HUES48 (cell line): ENCODE results near the gene STK39.

Source experiments
- H3K27ac ChIP-seq: one replicate; pipeline ENCODE4 v1.7.0; 2013; ENCODE audit warnings: low read depth, low read length, inconsistent platforms
- H3K27me3 ChIP-seq: 2 replicates; pipeline ENCODE4 v1.6.1; 2013; ENCODE audit warnings: mild to moderate bottlenecking, low read length; ENCODE audit not compliant: control insufficient read depth, insufficient read depth
- H3K36me3 ChIP-seq: 2 replicates; pipeline ENCODE4 v1.6.1; 2013; ENCODE audit warnings: low read length; ENCODE audit not compliant: control insufficient read depth, insufficient read depth
- H3K4me1 ChIP-seq: 2 replicates; pipeline ENCODE4 v1.6.1; 2013; ENCODE audit warnings: mild to moderate bottlenecking, low read length; ENCODE audit not compliant: control insufficient read depth, insufficient read depth
- H3K4me3 ChIP-seq: 2 replicates; pipeline ENCODE4 v1.5.1; 2013; ENCODE audit warnings: mild to moderate bottlenecking, low read depth, low read length
- H3K9ac ChIP-seq: 2 replicates; pipeline ENCODE4 v1.6.1; 2013; ENCODE audit warnings: mild to moderate bottlenecking, low read depth, low read length, moderate library complexity
- H3K9me3 ChIP-seq: 2 replicates; pipeline ENCODE4 v1.6.1; 2013; ENCODE audit warnings: low read length; ENCODE audit not compliant: control insufficient read depth, insufficient read depth

STK39 gene

DNA sequence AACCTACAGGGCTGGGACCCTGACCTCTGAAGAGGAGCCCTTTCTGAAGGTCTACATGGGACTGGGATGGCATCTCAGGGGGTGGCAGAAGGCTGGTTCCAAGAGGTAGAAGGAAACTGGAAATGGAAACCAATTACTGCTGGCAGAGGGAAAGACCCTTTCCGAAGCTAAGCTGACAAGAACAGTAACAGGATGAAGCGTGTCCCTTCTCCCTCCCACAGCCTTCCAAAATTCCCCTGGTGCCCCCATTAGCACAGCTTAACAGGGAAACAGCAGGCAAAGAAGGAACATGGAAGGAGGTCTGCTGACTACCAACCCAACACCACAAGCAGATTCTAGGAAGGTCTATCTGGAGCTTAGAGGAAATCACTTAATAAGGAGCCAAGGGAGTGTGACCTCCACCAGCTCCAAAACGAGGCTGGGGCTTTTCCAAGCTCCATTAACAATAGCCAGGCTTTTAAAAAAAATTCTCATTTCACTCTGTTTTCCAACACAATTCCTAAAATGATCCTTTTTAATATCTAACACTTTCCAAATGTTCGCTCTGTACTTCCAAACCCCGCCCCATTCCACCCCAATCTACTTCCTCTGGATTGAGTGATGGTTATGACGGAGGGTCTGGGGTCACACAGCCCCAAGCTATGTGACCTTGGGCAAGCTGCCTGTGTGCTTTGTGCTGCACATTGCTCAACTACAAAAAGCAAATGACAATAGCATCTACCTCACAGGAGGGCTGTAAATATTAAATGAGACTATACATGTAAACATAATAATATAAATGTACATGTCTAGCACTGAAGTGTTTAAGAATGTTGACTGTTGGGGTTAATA, 55.2 kb downstream of the STK39 start:
- Histone ChIP-seq H3K4me1 (peaks cover 42% of the 10 kb centered on the region), H3K4me3 (no peak overlapping the region), H3K9ac (no peak overlapping the region), H3K27me3 (no peaks in the 10 kb centered on the region), H3K9me3 (no peaks in the 10 kb centered on the region), H3K27ac (no peak overlapping the region), H3K36me3 (no peaks in the 10 kb centered on the region)

DNA sequence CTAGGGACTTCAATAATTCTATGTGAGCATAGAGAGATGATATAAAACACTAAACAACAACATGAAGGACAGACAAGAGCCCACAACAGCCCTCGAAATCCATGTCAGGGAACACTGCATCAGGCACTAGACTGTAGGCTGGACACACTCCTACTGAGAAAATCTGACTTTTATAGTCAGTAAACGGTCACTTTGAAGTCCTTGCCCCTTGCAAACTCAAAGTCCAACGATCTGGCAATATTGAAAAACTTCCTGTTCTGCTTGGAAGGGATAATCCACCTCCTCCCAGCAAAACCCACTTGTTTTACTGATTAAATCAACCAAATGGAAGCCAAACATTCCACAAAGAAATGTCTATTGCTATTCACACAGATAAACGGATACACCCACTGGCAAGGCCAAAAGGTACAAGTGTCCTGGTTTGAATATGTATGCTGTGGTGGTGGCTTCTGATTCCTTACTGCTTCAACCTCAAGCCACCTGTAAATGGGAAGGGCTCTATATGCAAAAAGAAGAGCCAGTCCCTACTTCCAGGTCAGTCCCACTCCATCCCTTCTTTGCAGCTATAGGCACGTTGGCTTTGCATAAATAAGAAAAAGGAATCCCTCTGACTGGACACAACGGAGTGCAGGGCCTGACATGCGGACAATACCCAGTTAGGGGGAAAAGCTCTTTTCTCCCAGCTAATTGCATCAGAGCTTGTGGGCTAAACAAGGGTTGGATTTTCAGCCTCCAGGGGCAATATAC, 56.6 kb downstream of the STK39 start:
- Histone ChIP-seq H3K4me1 (peaks cover 51% of the 10 kb centered on the region), H3K4me3 (no peak overlapping the region), H3K27ac (no peak overlapping the region)

DNA sequence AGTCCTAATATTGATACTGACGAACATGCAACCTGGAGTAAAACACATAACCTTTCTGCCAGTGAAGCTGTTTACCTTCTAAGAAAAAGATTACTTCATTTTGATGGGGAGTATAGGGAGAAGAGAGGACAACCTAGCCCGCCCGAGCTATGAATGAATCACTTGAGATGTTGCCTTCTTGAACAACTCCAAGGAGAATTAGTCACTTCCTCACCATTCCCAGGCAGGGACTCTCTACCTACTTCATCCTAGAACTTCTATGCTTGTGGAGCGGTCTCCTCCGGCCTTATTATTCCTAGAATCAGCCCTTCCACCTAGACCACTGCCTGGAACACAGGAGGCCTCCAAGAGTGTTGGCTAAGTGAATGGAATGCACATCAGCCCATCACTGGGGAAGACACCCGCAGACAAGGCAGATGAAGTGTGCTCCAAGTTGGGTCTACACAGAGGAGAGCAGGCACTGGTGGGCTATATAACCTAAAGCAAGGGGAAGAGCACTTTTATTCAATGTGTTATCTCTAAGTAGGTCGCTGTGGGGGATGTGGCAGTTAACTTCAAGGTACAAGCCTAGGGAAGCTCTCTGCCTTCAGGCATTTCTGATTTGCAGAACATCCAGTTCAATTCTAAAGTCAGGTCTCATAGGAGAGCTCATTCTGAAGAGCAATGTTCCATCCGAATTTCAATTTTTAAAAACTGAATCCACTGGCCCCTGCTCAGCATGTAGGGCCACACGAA, 57.4 kb downstream of the STK39 start:
- H3K4me1 ChIP-seq: peaks cover 58% of the 10 kb centered on the region
- no peaks in the 10 kb centered on the region for H3K9me3 ChIP-seq
- no peak overlapping the region for H3K9ac ChIP-seq
- no peaks in the 10 kb centered on the region; the same call in 1 of the 2 replicates for H3K27me3 ChIP-seq
- H3K27ac ChIP-seq: no peak overlapping the region
- H3K36me3 ChIP-seq: no peaks in the 10 kb centered on the region
- H3K4me3 ChIP-seq: no peak overlapping the region

More for the DNA sequence above, 56.6 kb downstream of the STK39 start:
- H3K9ac ChIP-seq: no peak overlapping the region
- H3K9me3 ChIP-seq: no peaks in the 10 kb centered on the region
- no peaks in the 10 kb centered on the region for H3K27me3 ChIP-seq
- no peaks in the 10 kb centered on the region for H3K36me3 ChIP-seq

DNA sequence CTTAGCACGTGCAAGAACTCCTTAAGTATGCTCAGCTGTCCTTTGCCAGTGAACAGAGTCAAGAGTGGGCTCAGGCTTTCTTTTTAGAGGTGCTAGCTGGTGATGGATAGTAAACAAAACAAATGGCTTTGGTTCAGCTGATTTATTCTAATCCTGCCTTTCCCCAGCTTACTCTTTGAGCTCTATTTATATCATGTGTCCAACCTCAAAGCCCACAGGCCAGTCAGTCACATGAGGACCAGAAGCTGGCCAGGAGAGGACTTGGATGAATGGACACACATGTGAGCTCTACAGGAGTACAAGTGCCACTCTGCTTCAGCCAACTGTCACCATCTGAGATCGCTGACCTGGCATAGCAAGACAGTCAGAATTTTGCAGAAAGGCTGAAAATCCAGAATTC, 59.4 kb downstream of the STK39 start:
- Histone ChIP-seq H3K4me1 (peaks cover 62% of the 10 kb centered on the region), H3K9me3 (no peaks in the 10 kb centered on the region)

DNA sequence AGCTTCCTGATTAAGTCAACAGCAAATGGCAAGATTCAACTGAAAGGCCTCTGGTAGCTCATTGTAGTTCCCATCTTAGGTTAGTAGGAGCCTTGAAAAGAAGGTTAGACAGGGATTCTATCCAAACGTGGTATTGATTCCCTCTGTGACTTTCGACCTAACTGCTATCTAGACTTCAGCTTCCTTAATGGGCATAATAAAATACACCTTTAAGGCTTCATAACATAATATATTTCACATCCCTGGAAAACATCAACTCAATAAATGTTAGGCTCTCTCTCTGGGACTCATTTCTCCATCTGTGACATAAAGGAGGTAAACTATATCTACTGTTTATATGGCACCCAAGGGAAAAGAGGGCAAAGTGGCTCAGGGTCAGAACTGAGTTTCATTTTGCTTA, 60.9 kb downstream of the STK39 start:
- Histone ChIP-seq H3K9ac (no peak overlapping the region), H3K36me3 (no peaks in the 10 kb centered on the region), H3K27me3 (no peaks in the 10 kb centered on the region; the same call in 1 of the 2 replicates), H3K27ac (no peak overlapping the region), H3K4me1 (peaks cover 63% of the 10 kb centered on the region), H3K4me3 (no peak overlapping the region), H3K9me3 (no peaks in the 10 kb centered on the region)

More for the DNA sequence above, 59.4 kb downstream of the STK39 start:
- no peaks in the 10 kb centered on the region for H3K36me3 ChIP-seq
- H3K27me3 ChIP-seq: no peaks in the 10 kb centered on the region; the same call in 1 of the 2 replicates
- H3K4me3 ChIP-seq: no peak overlapping the region
- H3K9ac ChIP-seq: no peak overlapping the region
- no peak overlapping the region for H3K27ac ChIP-seq

DNA sequence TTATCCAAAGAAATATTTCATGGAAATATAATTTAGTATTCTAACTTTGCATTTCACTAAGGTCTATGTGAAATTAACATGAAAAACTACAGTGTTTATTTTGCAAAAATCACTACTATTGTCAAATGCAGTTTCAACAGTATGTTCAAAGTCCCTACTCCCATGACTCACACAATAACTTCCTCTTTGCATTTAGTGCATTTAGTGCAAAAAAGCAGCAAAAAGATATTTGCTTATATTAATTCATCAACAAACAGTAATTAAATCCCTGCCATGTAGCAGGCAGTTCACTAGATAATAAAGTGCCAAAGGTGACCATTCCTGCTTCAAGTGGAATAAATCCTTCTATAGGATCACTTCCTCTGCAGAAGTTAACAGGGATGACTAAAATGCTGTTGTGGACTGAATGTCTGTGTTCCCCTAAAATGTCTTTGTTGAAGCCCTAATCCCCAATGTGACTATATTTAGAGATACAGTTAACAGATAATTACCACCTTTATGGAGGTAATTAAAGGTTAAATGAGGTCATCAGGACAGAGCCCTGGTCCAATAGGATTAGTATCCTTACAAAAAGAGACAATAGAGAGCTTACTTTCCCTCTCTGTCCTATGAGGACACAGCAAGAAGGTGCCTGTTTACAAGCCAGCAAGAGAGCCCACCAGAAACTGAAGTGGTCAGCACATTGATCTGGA, 61.7 kb downstream of the STK39 start:
- H3K27ac ChIP-seq: no peak overlapping the region
- peaks cover 63% of the 10 kb centered on the region for H3K4me1 ChIP-seq
- H3K9me3 ChIP-seq: no peaks in the 10 kb centered on the region
- H3K27me3 ChIP-seq: no peaks in the 10 kb centered on the region; the same call in 1 of the 2 replicates
- no peak overlapping the region for H3K4me3 ChIP-seq
- no peaks in the 10 kb centered on the region for H3K36me3 ChIP-seq
- no peak overlapping the region for H3K9ac ChIP-seq

DNA sequence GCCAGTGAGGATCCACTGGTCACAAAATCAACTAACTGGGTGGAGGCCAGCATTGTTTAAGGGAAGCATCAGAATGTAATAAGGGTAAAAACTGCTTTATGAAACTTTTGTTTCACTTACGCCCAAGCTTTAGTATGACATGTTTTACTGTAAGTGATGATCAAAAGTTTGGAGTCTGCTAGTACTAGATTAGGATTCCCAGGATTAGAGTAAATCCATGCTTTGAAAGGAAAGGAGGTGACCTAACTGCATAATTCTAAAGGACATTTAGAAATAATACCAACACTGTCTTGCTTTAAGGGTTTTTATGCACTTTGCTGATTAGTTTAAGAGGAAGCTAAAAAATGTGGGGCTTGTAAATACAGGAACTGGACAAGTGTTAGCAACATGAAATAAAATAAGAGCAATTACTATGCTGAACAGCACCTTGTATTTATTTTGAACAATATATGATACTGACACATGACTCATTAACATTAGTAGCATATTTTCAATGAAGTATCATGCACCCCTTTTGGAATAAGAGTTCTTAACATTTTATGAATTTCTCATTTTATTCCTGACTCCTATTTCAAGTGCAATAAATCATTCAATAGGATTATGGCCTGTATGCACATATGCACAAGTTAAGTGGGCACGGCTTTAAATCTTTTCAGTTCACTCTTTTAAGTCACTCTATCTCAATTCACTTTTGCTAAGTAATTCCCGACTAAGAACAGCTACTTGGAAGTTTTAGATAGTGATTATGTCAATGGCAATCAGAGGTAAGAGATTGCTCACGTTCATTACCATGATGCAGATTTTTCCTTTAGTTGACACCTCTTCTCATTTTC, 62.5 kb downstream of the STK39 start:
- no peaks in the 10 kb centered on the region; the same call in 1 of the 2 replicates for H3K27me3 ChIP-seq
- H3K36me3 ChIP-seq: no peaks in the 10 kb centered on the region
- H3K9ac ChIP-seq: no peak overlapping the region
- H3K9me3 ChIP-seq: no peaks in the 10 kb centered on the region
- H3K4me3 ChIP-seq: no peak overlapping the region
- H3K27ac ChIP-seq: no peak overlapping the region
- peaks cover 59% of the 10 kb centered on the region for H3K4me1 ChIP-seq

DNA sequence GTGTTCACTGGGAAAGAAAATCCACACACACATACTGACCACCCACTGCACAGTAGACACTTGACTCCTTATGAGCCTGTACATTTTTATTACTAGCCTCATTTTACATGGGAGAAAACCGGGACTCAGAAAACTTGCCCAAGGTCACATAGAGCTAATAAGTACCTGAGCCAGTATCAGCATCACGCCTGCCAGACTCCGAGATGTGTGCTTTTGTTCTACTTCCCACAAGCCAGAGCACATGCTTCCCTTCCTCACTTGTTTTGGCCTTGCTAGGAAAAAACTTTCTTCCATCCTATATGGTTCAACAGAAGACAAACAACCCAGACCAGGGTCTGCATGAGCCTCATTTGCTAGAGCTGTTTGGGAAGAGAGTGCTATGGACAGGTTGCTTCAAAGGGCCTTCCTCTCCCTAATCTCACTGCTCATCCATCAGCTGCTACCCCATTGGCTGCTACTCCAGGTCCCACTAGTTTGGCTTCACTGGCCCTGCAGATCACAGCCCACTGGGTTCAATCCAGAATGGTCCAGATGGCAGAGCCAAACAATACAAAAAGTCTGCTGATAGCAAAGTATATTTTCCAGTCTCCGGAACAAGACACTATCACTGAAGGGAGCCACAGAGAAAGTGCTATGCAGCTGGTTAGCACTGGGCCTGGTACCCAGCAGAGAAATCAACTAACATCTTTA, 63.9 kb downstream of the STK39 start:
- no peak overlapping the region for H3K4me3 ChIP-seq
- H3K27ac ChIP-seq: no peak overlapping the region
- no peak overlapping the region for H3K9ac ChIP-seq
- no peaks in the 10 kb centered on the region; the same call in 1 of the 2 replicates for H3K27me3 ChIP-seq
- H3K4me1 ChIP-seq: peaks cover 56% of the 10 kb centered on the region
- H3K36me3 ChIP-seq: no peaks in the 10 kb centered on the region
- no peaks in the 10 kb centered on the region for H3K9me3 ChIP-seq

DNA sequence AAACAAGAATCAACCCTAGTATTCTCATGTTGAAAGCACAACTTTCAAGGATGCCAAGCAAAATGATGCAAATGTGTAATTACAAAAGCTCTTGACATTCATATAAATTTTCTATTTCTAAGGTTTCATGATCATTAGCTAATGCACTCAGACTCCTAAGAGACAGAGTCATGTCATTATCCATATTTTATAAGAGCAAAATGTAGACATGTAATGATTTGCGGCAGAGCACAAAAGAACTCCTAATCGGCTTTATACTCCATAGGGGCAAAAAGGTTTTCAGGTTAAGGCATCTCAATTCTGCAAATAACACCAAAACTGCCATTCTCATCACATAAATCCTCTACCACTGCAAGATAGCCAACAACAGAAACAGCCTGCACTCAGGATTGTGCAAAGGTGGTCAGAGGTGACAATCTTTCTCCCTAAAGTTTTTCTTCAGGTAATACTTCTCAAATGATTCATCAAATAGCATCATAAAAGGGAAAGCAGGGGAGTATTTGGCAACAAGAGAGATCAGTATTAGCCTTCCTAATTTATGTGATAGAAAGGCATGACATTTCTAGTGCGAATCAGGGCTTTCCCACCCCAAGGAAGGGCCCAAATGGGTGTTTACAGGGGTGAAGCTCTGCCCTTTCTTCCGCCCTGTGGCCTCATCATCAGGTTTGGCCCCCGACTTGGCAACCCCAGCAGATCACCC, 64.7 kb downstream of the STK39 start:
- no peak overlapping the region for H3K9ac ChIP-seq
- H3K4me1 ChIP-seq: peaks cover 56% of the 10 kb centered on the region
- H3K9me3 ChIP-seq: no peaks in the 10 kb centered on the region
- H3K36me3 ChIP-seq: no peaks in the 10 kb centered on the region
- H3K27ac ChIP-seq: no peak overlapping the region
- no peak overlapping the region for H3K4me3 ChIP-seq
- no peaks in the 10 kb centered on the region; the same call in 1 of the 2 replicates for H3K27me3 ChIP-seq
